ENCODE measurements around the gene C3.
"Not testable (repeated sequence)": the region's sequence is repeated elsewhere in the genome, so short reads cannot be mapped to it uniquely, and the experiment has no call there.

The C3 gene

DNA sequence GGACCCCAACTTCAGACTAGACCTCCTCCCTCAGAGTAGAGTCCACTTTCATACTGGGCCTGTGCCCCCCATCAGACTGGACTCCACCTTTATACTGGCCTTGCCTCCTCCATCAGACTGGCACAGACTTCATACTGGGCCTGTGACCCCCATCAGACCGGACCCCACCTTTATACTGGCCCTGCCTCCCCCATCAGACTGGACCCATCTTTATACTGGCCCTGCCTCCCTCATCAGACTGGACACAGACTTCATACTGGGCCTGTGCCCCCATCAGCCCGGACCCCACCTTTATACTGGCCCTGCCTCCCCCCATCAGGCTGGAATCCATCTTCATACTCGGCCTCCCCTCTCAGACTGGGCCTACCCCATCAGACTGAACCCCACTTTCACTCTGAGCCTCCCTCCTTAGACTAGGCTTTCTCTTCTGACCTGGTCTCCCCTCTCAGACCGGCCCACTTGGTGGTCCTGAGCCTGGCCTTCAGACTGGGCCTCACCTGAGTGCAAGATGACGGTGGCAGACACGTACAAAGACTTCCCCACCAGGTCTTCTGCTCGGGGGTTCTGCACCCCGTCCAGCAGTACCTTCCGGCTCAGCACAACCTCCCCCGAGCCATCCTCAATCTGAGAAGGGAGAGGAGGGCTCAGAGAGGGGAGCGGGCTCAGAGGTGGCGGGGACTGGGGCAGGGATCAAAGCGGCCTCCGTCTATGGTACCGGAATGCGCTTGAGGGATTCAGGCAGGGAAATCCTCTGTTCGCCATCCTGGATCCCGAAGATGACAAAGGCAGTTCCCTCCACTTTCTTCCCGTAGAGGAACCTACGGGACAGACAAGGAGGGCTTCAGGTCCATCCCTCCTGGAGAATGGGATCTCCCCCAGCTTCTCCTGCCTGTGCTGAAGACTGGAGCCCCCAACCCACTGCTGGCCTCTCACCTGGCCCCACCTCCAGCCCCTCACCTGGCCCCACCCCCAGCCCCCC is 7.5 kb downstream of the C3 start:
- no peak for DNase-seq (ENCODE audit: low spot score)

DNA sequence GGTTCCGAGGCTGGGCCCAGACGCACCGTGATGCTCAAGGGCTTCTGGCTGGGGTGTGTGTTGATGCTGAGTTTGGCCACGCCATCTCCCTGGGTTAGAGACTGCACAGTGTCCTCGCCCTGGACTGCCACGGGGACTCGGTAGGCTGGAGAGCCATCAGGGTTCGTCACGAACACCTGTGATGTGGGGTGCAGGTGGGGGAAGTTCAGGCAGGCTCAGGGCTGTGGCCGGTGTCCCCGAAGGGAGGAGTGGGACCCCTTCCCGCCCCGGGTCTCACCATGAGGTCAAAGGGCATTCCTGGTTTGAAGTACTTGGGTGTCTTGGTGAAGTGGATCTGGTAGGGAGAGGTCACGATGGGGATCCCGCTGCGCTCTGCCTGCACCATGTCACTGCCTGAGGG is 8.2 kb downstream of the C3 start:
- DNase-seq (ENCODE audit: low spot score): no peak

DNA sequence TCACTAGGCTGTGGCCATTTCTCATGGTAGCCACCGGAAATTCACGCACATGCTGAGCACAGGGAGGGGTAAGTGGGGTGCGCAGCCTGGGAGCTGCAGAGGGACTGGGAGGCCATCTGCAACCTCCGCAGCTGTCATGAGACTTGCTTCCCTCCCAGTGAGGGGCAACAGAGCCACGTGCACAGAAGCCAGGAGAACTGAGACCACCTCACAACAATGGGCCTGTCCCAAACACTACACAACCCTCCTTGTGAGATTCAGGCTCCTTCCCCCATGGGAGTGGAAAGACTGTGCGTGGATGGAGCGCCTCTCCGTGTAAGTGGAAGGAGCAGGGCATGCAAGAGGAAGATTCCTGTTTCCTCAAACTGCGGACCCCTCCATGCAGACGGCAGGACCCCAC is 8.8 kb downstream of the C3 start:
- no peak for DNase-seq (ENCODE audit: low spot score)

DNA sequence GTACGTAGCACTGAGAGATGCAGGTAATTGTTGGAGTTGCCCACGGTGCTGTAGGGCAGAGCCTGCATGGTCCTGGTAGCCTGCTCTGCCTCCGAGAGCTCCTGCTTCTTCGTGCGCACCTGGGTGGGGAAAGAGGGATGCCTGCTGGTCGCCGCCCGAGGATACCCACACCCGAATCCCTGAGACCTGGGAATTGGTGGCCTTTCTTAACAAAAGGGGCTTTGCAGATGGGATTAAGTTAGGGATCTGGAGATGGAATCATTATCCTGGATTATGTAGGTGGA is 9.4 kb downstream of the C3 start:
- DNase-seq (ENCODE audit: low spot score): no peak

DNA sequence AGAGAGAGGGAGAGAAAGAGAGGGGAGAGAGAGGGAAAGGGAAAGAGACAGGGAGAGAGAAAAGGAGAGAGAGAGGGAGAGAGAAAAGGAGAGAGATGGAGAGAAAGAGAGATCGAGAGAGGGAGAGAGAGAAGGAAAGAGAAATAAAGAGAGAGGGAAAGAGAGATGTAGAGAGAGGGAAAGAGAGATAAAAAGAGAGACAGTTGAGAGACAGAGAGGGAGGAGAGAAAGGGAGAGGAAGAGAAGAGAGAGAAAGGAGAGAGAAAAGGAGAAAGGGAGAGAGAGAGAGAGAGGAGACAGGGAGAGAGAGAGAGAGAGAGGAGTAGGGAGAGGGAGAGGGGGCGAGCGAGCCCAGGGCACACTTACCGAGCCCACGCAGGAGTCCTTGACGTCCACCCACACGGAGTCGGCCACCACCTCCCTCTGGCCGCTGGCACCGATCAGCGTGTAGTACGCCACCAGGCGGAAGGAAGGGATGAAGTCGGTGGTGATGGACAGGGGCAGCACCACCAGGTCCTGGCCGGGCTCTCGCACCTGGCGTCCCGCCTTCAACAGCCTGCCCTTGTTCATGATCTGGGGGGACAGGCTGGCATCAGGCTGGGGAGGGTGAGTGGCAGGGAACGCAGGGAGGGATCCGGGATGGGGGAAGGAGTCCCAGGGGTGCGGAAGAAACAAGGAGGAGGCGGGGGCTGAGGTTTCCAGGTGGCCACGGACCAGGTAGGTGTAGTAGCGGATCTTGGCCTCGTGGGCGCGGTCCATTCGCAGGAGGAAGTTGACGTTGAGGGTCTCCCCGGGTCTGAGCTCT is 10.0 kb downstream of the C3 start:
- DNase-seq (ENCODE audit: low spot score): no peak

DNA sequence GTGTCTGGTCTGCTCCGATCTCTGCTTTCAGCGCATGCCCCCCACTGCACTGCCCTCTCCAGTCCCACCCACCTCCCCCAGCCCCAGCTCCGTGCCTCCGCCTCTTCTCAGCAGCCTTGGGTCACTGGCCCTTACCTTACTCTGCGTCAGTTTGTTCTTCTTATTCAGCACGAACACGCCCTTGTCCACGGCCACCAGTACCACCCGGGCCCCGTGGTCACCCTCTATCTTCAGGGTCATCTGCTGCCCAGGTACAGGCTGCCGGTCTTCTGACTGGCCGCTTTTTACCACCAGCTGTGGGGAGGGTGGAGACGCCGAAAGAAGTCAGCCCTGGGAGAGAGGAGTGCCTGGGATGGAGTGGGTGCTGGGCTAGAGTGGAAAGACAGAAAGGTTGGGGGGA is 10.9 kb downstream of the C3 start:
- no peak for DNase-seq (ENCODE audit: low spot score)

DNA sequence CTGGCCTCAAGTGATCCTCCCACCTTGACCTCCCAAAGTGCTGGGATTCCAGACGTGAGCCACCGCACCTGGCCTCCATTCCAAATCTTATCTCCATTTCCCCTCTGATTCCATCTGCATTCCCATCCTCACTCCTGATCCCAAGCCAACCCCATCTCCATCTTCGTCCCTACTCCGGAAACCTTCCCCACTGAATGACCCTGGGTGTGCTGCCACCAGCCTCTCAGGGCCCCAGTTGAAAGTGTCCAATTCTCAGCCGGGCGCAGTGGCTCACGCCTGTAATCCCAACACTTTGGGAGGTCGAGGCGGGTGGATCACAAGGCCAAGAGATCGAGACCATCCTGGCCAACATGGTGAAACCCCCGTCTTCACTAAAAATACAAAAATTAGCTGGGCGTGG is 11.5 kb downstream of the C3 start:
- not testable (repeated sequence) for DNase-seq (ENCODE audit: low spot score)

DNA sequence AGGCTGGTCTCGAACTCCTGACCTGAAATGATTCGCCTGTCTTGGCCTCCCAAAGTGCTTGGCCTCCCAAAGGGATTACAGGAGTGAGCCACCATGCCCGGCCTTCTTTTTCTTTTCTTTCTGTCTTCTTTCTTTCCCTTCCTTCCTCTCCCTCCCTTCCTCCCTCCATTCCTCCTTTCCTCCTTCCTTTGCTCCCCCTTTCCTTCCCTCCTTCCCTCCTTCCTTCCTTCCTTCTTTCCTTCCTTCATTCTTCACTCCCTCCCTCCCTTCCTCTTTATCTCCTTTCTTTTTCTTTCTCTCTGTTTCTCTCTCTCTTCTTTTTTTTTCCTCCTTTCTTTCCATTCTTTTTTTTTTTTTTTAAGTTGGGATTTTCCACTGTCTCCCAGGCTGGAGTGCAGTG is 12.1 kb downstream of the C3 start:
- no peak for DNase-seq (ENCODE audit: low spot score)

DNA sequence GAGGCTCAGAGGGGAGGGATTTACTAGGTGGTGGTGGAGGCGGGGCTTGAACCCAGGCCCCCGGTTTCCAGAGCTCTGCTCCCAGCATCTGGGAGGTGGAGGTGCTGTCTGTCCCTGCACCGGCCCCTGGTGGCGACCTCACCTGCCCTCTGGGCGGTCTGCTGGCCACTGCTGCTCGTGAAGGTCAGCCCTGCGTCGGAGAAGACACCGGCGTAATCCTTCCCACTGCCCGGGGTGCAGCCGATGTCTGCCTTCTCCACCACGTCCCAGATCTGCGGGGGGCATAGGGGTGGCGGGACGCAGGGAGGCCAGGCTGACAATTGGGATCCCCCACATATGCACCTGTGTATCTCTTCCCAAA is 12.8 kb downstream of the C3 start:
- DNase-seq (ENCODE audit: low spot score): no peak

DNA sequence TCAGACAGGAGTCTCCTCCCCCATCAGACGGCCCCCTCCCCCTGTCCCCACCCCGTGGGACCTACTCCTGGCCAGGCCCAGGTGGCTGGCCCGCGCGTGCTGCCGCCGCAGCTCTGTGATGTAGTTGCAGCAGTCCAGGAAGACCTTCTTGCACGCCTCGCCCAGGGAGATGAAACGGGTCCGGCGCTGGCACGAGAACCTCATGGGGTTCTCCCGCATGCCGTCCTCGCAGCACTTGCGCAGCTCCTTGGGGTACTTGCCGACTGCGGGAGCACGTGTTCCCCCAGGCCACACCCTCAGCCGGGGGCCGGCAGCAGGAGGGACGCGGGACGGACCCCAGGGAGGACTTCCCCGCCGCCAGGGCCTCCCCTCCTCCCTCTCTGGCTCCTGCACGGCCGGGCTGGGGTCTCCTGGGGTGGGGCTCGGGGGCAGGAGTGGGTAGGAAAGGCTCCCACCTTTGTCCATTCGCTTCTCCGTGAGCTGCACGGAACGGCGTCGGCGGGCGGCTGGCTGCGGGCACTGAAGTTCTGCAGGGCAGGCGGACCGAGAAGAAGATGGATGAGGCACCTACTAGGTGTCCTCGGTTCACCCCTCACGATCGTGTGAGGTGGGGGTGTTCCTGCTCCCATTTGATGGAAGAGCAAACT is 13.3 kb downstream of the C3 start:
- no peak for DNase-seq (ENCODE audit: low spot score)

DNA sequence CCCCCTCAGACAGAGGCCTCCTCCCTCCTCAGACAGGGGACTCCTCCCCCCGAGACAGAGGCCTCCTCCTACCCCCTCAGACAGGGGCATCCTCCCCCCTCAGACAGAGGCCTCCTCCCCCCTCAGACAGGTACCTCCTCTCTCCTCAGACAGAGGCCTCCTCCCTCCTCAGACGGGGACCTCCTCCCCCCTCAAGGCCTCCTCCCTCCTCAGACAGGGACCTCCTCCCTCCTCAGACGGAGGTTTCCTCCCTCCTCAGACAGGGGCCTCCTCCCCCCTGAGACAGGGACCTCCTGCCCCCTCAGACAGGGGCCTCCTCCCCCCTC is 13.9 kb downstream of the C3 start:
- DNase-seq (ENCODE audit: low spot score): no peak

DNA sequence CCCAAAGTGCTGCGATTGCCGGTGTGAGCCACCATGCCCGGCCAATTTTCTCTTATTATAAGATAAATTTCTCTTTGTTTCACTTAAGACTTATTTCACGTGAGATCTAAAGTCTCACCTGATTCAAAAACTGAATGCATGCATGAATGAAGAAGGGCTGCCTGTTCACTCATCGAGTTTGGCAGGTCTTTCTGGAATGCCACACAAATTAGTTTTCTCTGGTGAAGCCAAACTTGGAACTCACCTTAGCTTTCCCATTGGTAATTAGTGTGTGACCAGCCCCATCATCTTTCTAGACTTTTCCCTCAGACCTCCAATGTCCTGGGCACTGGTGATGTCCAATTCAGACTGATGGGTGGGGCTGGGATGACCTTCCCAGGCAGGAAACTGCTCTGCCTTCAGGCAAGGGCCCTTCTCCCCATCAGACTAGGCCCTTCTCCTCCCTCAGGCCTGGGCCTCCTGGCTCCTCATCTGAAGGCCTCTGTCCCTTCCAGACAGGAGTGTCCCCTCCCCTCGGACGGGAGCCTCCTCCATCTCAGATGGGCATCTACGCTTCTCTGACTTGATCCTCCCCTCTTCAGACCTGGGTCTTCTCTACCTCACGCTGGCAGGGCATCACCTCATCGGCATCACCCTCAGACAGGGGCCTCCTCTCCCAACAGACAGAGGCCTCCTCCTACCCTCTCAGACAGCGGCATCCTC is 14.4 kb downstream of the C3 start:
- DNase-seq (ENCODE audit: low spot score): no peak

DNA sequence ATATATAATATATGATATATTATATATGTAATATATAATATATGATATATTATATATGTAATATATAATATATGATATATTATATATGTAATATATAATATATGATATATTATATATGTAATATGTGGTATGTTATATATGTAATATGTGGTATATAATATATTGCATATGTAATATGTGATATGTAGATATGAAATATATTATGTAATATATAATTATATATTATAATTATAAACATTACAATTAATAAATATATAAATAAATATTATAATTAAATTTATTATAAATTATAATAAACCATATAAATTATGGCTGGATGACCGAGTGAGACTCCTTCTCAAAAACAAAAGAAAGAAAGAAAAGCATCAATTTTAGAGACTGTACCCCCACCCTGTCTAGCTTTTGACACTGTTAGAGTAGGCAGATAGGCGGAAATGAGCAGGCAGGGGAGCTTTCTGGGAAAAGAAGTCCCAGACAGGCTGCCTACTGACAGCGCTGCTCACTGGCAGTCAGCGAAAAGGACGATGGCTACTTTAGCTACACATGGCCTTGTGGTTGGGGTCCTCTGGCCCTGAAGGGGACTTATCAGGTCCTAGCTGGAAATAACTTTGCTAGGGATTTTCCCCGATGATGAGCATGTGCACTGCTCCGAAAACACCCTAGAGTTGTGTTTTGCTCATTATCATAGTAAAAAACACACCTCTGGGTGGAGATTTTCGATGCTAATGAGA is 19.7 kb downstream of the C3 start:
- DNase-seq (ENCODE audit: low spot score): no peak

DNA sequence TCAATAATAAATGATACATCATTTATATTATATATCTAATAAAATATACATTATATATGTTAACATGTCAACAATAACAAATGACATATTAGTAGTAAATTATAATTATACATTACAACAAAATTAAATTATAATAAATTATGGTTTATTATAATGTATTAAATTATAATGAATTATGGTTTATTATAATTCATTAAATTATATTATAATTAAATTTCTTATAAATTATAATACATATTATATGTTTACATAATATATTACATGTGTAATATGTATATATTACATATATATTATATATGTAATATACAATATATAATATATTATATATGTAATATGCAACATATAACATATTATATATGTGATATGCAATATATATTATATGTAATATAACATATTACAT is 20.5 kb downstream of the C3 start:
- DNase-seq (ENCODE audit: low spot score): no peak

DNA sequence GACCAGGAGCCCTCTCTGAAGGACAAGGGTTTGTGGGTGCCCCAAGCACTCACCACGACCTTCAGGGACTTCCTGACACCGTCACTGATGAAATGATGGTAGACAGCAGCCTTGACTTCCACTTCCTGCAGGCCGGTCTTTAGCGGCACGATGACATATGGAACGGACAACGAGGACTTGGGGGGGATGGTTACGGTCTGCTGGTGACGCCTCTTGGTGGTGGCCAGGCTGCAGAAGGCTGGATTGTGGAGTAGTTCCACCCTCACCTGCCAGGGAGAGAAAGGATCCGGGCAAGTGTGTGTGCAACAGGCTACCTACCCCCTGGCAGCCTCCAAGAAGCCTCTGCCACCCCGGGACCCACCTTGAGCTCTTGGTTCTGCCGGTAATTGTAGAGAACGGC is 23.2 kb downstream of the C3 start:
- no peak for DNase-seq (ENCODE audit: low spot score)

DNA sequence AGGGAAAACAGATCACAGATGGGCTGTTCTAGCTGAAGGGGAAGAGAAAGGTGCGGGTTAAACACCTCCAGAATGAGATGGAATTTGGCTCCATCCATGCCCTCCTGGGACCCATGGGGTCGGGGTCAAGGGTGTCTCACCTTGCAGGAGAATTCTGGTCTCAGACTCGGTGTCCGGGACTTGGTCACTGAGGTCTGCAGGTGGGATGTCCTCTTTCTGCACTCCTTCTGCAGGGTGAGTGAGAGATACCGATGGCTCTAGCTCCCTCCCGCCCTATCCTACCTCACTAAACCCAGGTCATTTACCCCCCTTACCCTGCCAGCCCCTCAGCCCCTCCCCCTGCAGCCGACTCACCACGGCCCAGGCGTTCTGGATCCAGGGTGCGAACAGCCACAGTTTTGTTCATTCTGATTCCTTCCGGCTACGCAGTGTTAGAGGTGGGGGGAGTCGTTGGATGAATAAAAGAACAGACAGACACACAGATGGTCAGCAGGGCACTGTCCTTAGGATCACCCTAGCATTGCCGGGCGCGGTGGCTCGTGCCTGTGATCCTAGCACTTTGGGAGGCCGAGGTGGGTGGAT is 24.1 kb downstream of the C3 start:
- DNase-seq (ENCODE audit: low spot score): no peak

DNA sequence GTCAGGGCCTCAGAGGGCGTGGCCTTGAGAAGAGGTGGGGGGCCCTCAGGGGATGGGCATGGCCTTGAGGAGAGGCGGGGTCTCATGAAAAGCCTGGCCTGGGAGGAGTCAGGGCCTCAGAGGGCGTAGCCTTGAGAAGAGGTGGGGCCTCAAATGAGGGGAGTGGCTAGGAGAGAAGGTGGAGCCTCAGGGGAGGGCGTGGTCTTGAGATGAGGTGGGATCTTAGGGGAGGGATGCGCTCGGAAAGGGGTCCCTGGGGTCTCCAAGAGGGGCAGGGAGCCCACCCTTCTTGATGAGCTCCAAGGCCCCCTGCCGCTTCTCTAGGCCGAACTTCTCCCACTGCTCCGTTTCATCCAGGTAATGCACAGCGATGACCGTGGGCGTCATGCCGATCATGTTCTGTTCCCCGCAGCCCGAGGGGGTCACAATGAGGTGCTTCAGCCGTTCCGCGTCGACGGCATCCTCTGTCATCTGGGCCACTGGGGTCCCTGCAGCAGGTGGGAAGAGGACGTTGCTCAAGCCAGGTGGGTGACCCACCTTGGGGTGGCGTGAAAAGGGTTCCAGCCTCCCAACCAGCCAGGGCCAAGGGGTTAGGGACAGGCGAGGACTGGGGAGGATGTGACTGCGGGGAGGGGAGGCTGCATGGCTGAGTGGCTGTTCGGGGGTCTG is 26.2 kb downstream of the C3 start:
- no peak for DNase-seq (ENCODE audit: low spot score)

DNA sequence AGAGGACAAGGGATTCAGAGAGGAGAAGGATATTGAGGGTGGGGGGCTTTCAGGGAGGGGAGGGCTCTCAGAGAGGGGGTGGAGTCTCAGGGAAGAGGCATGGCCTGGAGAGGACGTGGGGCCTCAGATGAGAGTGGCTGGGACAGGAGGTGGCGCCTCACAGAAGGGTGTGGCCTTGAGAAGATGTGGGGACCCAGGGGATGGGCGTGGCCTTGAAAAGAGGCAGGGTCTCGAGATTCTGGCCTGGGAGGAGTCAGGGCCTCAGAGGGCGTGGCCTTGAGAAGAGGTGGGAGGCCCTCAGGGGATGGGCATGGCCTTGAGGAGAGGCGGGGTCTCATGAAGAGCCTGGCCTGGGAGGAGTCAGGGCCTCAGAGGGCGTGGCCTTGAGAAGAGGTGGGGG is 26.8 kb downstream of the C3 start:
- no peak for DNase-seq (ENCODE audit: low spot score)

DNA sequence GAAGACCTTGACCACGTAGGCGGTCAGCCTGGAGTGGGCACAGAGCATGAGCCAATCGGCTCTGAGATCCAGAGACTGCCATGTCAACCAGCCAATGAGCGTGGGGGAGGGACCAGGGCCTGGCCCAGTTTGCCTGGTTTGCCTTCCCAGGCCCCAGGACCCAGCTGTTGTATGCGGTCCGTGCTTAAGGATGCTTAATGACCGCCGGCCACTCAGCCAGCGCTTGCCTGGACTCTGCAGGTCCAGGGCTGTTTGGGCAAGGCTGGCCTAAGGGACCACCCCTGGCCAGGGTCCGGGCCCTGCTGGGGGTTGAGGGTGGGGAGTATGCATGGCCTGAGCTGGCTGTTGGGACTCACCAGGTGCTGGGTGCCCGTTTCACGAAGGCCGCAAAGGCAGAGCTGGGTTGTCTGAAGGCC is 27.4 kb downstream of the C3 start:
- no peak for DNase-seq (ENCODE audit: low spot score)

DNA sequence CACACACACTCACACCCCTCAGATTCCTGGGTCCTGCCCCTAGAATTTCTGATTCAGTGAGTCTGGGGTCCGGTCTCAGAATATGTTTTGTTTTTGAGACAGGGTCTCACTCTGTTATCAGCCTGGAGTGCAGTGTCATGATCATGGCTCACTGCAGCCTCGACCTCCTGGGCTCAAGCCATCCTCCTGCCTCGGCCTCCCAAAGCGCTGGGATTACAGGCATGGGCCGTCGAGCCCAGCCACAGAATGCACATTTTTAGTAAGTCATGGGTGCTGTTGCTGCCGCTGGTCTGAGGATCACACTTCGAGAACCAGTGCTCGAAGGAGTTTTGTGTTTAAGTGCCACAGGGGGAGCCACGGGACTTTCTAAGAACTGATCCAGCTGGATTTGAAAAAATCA is 28.4 kb downstream of the C3 start:
- no peak for DNase-seq (ENCODE audit: low spot score)

DNA sequence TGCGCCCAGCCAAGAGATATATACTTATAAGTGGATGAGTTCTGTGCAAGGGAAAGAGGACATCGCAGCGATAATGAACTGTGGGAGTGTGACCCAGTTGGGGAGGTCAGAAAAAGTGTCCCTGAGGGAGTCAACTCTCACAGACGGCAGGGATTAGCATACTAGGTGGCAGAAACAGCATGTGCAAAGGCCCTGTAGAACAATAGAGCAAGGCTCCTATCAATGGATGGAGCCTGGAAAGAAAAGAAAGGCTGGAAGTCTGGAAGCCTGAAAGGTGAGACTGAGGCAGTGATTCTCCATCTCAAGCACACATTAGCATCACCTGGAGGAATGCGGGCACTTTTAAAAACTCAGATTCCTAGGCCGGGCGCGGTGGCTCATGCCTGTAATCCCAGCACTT is 29.1 kb downstream of the C3 start:
- DNase-seq (ENCODE audit: low spot score): no peak

All from RKO (cell line).